Stomach (tissue), 4 donors: ENCODE results near the gene GPI.

ENCODE experiments used
- POLR2A ChIP-seq, 4 donors: fragments of 450-650 bp; IDR thresholded peaks; one replicate each; pipeline ENCODE4 v1.6.1; 2016; ENCODE audit warnings: antibody characterized with exemption in 4 of 4, control low read depth in 2 of 4, mild to moderate bottlenecking in 1 of 4, moderate library complexity in 1 of 4
- TF ChIP-seq, protein P1 (sequence below), 7 experiments: fragments of 450-650 bp in 4 of 7; fragments of 200-600 bp in 3 of 7; sonication (generic) in 3 of 7; IDR thresholded peaks; one replicate each; pipeline ENCODE4 v1.5.1; 2016 to 2019; ENCODE audit warnings: antibody characterized with exemption in 7 of 7, control low read depth in 2 of 7, mild to moderate bottlenecking in 1 of 7

DNA sequence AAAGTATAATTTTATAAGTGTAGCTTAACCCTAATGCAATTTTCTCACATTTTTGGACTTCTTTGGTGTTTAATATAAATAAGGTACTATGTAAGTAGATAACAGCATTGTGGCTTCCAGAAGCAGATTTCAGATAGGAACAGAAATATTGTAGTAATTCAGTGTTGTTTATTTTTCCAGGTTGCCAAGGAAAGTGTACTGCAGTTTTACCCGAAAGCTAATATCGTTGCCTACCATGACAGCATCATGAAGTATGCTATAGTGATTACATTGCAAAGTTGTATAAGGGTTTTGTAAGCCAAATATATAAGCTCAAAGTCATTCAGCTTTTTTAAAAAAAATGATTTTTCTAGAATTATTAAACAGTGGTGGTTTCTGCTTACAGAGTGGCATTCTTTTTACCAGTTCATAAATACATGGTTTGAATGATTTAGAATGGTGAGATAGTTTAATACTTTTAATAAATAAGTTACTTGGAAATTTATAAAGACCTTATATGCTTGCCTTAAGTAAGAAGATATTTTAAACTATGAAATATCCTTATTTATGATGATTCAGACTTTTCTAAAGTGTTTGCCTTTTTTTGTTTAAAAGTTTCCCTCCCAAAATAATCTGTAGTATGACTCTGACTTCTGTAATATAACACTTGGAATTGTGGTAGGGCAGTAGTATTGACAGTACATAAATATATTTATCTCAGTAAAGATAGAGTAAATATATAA, 66.8 kb downstream of the GPI start:
- TF ChIP-seq, protein P1, sequence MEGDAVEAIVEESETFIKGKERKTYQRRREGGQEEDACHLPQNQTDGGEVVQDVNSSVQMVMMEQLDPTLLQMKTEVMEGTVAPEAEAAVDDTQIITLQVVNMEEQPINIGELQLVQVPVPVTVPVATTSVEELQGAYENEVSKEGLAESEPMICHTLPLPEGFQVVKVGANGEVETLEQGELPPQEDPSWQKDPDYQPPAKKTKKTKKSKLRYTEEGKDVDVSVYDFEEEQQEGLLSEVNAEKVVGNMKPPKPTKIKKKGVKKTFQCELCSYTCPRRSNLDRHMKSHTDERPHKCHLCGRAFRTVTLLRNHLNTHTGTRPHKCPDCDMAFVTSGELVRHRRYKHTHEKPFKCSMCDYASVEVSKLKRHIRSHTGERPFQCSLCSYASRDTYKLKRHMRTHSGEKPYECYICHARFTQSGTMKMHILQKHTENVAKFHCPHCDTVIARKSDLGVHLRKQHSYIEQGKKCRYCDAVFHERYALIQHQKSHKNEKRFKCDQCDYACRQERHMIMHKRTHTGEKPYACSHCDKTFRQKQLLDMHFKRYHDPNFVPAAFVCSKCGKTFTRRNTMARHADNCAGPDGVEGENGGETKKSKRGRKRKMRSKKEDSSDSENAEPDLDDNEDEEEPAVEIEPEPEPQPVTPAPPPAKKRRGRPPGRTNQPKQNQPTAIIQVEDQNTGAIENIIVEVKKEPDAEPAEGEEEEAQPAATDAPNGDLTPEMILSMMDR (IDR thresholded peaks at IDR 0.05): no peak
- TF ChIP-seq POLR2A (IDR thresholded peaks at IDR 0.05): no peak
